DND-41 (cell line): ENCODE measurements around the gene PACS2.

Experiments
- EZH2 ChIP-seq: IDR thresholded peaks from 3 replicates; pipeline ENCODE4 v1.6.1; 2012; ENCODE audit warnings: borderline replicate concordance, low read depth, mild to moderate bottlenecking, moderate library complexity, low read length, inconsistent platforms; ENCODE audit not compliant: severe bottlenecking
- TF ChIP-seq, protein P1 (sequence below): IDR thresholded peaks from 2 replicates; pipeline ENCODE4 v1.5.1; 2012; ENCODE audit warnings: borderline replicate concordance, low read length, moderate library complexity, mild to moderate bottlenecking; ENCODE audit not compliant: poor library complexity, severe bottlenecking; ENCODE audit errors: extremely low read depth

DNA sequence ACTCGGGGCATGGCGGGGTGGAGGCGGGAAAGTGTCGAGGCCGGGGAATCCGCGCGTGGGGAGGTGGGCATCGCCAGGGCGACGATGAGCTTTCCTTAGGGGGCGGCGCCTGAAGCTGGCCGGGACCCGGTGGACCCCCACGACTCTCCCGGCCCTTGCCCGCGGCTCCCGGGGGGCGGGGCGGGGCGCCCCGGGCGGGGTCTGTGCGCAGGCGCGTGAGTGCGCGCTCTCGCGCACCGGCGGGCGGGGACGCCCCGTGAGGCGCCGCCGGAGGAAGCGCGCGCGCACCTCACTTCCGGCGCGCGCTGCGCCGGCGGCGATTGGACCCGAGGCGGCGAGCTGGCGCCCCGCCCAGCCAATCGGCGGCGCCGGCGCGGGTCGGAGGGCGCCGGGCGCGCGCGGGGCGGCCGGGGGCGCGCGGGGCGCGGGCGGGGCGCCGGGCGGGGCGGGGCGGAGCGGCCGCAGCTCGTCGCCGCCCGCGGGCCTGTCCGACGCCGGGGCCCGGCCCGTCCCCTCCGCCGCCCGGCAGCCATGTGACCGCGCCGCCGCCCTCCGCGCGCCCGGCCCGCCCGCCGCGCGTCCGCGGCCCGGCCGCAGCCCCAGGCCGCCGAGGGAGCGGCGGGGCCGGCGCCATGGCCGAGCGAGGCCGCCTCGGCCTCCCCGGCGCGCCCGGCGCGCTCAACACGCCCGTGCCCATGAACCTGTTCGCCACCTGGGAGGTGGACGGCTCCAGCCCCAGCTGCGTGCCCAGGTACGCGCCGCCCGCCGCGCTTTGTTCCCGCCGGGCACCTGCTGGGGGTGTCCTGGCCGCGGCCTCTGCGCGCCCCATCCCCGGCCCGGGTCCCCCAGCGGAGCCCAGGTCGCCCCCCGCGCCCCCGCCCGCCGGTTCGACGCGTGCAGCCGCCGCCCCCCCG, at the start of gene PACS2:
- TF ChIP-seq, protein P1, sequence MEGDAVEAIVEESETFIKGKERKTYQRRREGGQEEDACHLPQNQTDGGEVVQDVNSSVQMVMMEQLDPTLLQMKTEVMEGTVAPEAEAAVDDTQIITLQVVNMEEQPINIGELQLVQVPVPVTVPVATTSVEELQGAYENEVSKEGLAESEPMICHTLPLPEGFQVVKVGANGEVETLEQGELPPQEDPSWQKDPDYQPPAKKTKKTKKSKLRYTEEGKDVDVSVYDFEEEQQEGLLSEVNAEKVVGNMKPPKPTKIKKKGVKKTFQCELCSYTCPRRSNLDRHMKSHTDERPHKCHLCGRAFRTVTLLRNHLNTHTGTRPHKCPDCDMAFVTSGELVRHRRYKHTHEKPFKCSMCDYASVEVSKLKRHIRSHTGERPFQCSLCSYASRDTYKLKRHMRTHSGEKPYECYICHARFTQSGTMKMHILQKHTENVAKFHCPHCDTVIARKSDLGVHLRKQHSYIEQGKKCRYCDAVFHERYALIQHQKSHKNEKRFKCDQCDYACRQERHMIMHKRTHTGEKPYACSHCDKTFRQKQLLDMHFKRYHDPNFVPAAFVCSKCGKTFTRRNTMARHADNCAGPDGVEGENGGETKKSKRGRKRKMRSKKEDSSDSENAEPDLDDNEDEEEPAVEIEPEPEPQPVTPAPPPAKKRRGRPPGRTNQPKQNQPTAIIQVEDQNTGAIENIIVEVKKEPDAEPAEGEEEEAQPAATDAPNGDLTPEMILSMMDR, result no peak
- no peak for TF ChIP-seq EZH2
